Medulla oblongata (tissue), 1 donor: ENCODE measurements around the gene PAPPA.

ENCODE experiments used
- DNase-seq: peaks from one replicate; pipeline ENCODE4 v3.0.0-alpha.2; 2015; ENCODE audit errors: extremely low spot score

Gene PAPPA

DNA sequence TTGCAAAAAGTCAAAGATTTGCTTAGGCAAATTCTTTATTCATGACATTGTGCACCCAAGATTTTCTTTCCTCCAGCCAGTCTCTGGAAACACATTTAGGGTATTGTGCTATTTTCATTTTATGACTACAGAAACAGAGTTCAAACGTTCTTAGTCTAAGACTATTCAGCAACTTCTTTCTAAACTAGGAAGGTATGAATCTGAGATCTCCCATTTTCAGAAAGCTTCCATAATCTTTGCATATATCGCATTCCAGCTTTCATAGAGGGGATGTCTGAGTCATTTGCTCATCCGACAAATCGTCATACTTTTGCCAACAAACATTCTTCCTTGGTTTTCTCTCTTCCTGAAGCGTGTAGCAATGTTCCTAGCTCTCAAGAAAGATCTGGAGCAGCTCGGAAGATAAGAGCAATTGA is 1.6 kb upstream of the PAPPA start:
- no peak for DNase-seq

- DNase-seq, result peak; percentile 62
Measured at GRCh38 chr9:116152390-116152789, 1.2 kb upstream of the PAPPA start.

DNA sequence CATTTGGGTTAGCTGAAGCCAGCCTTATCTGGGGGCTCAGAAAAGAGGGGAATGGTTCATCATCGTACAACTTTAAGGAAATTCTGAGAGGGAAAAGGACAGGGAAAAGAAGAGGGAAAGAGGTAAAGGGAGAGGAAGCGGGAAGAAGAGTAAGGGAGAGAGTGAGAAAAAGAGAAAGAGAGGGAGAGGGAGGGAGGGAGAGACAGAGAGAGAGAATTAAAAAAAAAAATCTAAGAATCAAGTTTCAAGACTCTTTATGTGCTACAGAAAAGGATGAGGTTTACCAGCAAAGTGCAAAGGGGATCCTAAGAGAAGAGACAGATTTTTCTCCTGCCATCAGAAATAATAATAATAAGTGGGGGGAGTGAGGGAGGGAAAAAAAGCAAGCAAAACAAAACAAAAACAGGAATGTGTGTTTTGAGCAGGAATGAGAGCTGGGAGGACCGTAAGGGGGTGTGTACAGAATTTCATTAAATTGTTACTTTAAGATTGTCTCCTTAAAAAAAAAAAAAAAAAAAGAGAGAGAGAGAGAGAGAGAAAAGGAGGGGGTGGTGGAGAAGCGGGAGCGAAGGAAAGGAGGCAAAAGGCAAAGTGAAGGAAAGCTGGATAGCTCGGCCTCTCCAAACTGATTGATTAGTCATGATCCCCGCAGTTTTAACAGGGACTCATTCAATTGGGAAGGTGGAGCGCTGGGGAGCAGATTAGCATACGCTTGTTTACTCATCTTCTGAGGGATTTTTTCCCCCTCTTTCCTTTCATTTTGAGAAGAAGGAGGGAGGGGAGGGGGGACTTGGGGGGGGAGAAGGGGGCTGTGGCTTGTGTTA is 438 bp upstream of the PAPPA start:
- no peak for DNase-seq

- DNase-seq, result no peak
Measured at GRCh38 chr9:116154334-116154975, 864 bp downstream of the PAPPA start.

DNA sequence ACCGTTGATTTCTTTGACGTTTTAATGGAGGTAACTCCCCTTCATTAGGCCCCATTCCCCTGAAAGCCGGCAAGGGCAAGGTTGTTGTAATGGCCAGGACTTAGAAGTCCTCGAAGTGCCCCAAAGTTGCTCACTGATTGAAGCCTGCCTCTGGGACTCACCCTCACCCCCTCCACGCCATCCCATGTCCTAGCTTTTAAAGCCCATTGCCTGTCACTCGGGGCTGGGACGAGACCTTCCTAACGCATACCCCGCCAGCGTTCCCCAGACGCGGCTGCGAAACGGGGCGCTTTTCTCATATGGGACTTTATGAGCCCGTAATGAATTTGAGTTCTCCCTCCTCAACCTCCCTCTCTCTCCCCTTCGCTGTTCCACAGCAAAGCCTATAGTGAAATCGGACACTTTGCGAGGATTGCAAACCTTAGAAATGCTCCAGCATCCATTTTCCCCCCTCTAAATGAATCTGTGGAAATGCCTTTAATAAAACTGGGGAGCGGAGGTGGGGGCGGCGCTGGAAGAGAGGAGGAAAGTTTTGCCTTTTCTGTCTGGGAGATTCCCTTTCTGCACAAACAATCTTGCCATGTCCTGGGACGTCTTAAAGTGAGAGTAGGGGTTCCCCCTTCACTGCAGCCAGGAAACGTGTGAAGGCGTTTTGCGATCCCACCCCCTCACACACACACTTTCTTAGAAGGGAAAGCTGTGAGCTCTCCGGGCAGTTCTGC is 1.5 kb downstream of the PAPPA start:
- peak; percentile 12 for DNase-seq

GRCh38 chr9:116155698-116156039 is 2.1 kb downstream of the PAPPA start:
- DNase-seq, result peak; percentile 13

DNA sequence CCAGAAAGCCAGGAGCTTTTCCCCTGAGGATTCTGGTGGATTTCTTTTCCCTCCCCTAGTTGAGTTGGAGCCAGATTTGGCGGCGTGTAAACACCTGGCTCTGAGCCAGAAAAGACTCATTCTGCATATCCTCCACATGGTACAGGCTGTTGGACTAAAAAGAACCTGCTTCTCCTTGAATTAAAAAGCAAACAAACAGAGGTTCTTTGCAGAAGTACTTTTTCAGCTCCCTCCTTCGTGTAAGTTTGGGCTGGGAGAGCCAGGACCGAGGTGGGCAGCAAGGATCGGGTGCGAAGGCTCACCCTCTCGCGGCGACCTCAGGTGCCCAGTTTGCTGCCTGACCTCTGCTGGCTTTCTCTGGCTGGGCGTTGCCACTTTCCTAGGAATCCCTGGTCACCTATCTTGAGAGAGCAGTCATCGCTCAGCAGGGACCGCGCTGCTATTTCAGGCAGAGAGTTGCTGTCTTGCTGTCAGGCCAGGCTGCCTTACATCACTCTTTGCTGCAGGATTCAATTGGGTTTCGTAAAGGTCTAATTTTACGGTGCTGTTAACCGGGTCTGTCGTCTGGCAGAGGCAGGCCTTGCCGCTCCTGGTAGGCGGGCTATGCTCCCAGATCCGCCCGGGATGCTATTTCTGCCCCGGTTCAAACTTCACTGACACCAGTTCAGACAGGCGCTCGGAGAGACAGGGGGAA is 3.2 kb downstream of the PAPPA start:
- DNase-seq, result peak; percentile 28

DNA sequence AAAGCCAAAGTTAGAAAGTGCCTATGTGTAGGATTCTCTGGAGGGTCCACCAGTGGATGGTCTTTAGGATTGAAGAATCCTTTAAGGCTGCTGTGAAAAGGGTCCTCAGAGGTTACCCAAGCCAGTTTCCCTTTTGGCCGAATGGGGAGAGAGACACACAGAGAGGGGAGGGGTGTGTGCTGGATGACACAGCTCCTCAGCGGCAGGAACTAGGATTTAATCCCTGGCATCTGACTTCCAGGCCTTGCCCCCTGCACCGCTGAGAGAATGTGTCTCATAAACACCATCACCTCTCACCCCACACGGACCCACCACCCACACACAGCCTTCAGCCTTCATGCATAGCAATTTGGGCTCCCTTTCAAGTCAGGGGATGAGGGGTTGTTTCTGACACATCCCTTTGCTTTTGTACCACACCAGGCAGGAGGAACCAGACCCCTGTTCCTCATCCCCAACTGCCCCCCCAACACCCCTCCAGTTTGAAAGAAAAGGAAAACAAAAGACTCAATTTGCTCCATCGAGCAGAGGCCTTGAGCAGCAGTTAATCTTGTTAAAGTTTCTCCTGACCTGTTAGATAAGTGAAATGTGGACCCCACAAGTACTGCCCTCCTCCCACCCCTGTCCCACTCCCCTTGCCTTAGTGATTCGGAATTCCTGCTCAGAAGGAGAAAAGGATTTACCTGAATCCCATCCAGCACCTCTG is 4.0 kb downstream of the PAPPA start:
- no peak for DNase-seq

GRCh38 chr9:116160676-116161571 is 7.3 kb downstream of the PAPPA start:
- no peak for DNase-seq

DNA sequence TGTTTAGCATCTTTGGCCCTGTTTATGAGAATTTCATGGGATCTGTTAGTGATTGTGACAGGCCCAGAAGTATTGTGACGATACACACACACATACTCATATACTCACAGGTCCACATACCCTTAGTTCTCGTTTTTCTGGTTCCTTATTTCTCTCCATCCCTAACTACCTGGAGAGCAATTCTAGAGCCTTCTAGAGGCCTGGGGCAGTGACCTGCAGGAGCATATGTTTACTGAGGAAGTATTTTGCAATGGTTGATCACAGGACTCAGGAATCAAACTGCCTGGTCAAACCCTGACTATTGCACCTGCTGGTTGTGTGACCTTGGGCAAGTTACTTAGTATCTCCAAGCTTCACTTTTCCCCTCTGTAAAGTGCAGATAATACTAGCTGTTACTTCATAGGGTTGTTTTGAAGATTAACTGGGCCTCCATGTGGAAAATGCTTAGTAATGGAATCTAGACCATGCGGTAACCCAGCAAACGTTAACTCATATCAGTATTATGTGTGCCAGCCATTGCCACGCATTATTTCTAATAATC is 8.7 kb downstream of the PAPPA start:
- DNase-seq, result no peak

GRCh38 chr9:116163293-116164055 is 9.9 kb downstream of the PAPPA start:
- DNase-seq, result no peak

- no peak for DNase-seq
Measured at GRCh38 chr9:116165912-116166311, 12.3 kb downstream of the PAPPA start.

GRCh38 chr9:116166713-116167112 is 13.1 kb downstream of the PAPPA start:
- DNase-seq, result no peak

DNA sequence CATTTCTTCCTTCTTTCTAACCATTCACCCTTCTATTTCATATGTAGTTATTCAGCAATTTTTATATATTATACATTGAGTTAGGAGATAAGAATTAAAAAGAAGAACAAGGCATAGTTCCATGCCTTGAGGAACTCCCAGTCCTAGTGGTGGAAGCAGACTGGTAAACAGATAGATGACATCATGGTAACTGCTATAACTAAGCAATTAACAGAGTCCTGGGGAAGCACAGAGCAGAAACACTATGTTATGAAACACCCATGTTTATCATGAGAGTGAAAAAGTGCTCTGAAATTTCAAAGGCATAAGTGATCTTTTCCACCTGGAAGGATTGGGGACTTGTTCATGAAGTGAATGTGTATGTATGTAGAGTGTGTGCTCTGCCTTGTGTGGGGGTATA is 14.6 kb downstream of the PAPPA start:
- DNase-seq, result no peak

- DNase-seq, result no peak
Measured at GRCh38 chr9:116172216-116172615, 18.6 kb downstream of the PAPPA start.

- no peak for DNase-seq
Measured at GRCh38 chr9:116174347-116174746, 20.8 kb downstream of the PAPPA start.

- DNase-seq, result no peak
Measured at GRCh38 chr9:116175614-116176013, 22.0 kb downstream of the PAPPA start.

DNA sequence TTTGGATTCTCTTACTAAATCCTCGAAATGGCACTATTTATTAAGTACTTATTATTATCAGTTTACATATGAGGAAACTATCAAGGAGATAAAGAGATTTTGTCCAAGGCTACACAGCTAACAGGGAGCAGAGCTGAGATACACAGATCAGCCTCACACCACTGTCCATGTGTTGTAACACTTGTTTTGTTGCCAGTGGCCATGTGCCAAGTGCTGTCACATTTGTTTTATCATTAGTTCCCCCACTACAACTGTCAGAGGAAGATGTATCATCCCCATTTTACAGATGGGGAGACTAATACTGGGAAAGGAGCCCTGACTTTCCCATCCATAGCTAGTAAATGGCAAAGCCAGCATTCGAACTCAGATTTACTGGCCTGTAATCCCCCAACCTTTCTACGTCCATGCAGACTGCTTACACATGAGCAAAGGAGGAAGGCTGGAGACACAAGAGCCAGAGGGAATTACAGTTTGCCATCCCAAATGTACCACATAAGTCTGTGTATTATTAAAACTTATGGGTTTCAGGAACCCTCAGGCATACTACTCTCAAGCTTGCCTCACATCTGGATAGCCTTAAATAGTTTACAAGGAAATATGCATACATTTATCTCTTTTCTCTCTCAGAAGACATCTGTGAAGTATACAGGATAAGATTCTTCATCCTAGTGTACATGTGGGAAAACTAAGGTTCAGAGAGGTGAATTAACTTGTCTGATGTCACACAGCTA is 25.1 kb downstream of the PAPPA start:
- DNase-seq, result no peak

DNA sequence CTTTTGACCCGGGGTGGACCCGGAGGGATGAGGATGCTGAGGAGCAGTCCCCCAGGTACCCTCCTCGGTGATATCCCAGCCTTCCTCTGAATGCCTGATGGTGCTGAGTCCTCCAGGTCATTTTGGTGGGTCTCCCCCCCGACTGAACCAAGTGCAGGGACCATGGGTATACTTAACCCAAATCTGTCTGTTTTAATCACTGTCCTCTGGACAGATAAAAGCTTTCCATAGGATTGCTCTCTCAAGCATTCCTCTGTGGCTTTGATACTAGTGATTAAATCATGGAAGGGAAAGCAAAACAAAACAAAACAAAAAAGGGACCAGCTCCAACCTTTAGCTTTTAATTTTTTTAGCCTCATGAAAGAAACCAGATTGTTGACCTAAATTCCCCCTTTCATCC is 26.0 kb downstream of the PAPPA start:
- no peak for DNase-seq
